IMR-90 (cell line): ENCODE results near the gene POMGNT1. TPM values are rescaled to one million over a fixed set of nuclear protein-coding genes. Genes with fewer than 3 reads are reported as not detected.
A peak's percentile ranks its signal among the peaks of the same experiment; 100 is the strongest.

Source experiments
- ATAC-seq: fragments of 200-7000 bp; cut with Tn5 transposase; 2 replicates; pipeline ENCODE4 v1.9.1; 2020; ENCODE audit warnings: low read depth, mild to moderate bottlenecking, moderate library complexity
- BruUV-seq: library from RNA; stranded (reverse); fragments of 400-500 nt; replicated peaks from 2 replicates; lab custom pipeline; 2021; lab: Mats Ljungman, UMichigan
- CTCF ChIA-PET: fragments of 300-600 bp; formaldehyde crosslinking; extraction: SDS; loops from one replicate; lab custom pipeline; 2021; ENCODE audit warnings: antibody characterized with exemption; lab: Yijun Ruan, JAX
- POLR2A ChIA-PET: fragments of 300-600 bp; sonication (Branson Sonifier 250); formaldehyde crosslinking; loops from one replicate; lab custom pipeline; 2022; ENCODE audit warnings: antibody characterized with exemption; ENCODE audit not compliant: unreplicated experiment; lab: Charles Lee
- DNase-seq: peaks from one replicate; pipeline ENCODE4 v3.0.0; 2013
- H2AFZ ChIP-seq: replicated peaks from 2 replicates; pipeline ENCODE3; 2013; ENCODE audit warnings: low read length, mild to moderate bottlenecking; ENCODE audit not compliant: poor library complexity
- H2AK5ac ChIP-seq: 2 replicates; pipeline ENCODE4 v1.6.1; 2013; ENCODE audit warnings: low read depth, low read length, inconsistent platforms
- H2AK9ac ChIP-seq: replicated peaks from 2 replicates; pipeline ENCODE3; 2013; ENCODE audit warnings: mild to moderate bottlenecking, low read depth, low read length, moderate library complexity; ENCODE audit not compliant: poor library complexity
- H2BK120ac ChIP-seq: 2 replicates; pipeline ENCODE4 v1.6.1; 2013; ENCODE audit warnings: low read depth, low read length, inconsistent platforms
- H2BK15ac ChIP-seq: 3 replicates; pipeline ENCODE4 v1.6.1; 2013; ENCODE audit warnings: low read depth, low read length, inconsistent platforms
- H2BK20ac ChIP-seq: 2 replicates; pipeline ENCODE4 v1.6.1; 2013; ENCODE audit warnings: low read depth, mild to moderate bottlenecking, inconsistent platforms, low read length, moderate library complexity
- H2BK5ac ChIP-seq: 2 replicates; pipeline ENCODE4 v1.6.1; 2013; ENCODE audit warnings: mild to moderate bottlenecking, low read depth, low read length, inconsistent platforms; ENCODE audit not compliant: poor library complexity, severe bottlenecking
- H3K14ac ChIP-seq: replicated peaks from 2 replicates; pipeline ENCODE4 v1.6.1; 2013; ENCODE audit warnings: low read depth, low read length, inconsistent platforms
- H3K18ac ChIP-seq: 2 replicates; pipeline ENCODE4 v1.6.1; 2013; ENCODE audit warnings: low read depth, low read length, control low read depth
- H3K23ac ChIP-seq: 2 replicates; pipeline ENCODE4 v1.6.1; 2013; ENCODE audit warnings: low read depth, low read length, inconsistent platforms
- H3K27ac ChIP-seq: 2 replicates; pipeline ENCODE4 v1.5.1; 2013; ENCODE audit warnings: mild to moderate bottlenecking, control low read depth, low read length; ENCODE audit not compliant: insufficient read depth
- H3K27me3 ChIP-seq: 2 replicates; pipeline ENCODE4 v1.6.1; 2013; ENCODE audit warnings: low read length; ENCODE audit not compliant: control insufficient read depth, insufficient read depth
- H3K36me3 ChIP-seq: 2 replicates; pipeline ENCODE4 v1.6.1; 2013; ENCODE audit warnings: low read length, mixed read lengths; ENCODE audit not compliant: control insufficient read depth, insufficient read depth
- H3K4ac ChIP-seq: 2 replicates; pipeline ENCODE4 v1.6.1; 2013; ENCODE audit warnings: low read depth, low read length, inconsistent platforms
- H3K4me1 ChIP-seq: 2 replicates; pipeline ENCODE4 v1.6.1; 2013; ENCODE audit warnings: low read length, mixed read lengths; ENCODE audit not compliant: control insufficient read depth, insufficient read depth
- H3K4me2 ChIP-seq: 2 replicates; pipeline ENCODE4 v1.6.1; 2013; ENCODE audit warnings: low read depth, mild to moderate bottlenecking, control low read depth, low read length, moderate library complexity
- H3K4me3 ChIP-seq: 2 replicates; pipeline ENCODE4 v1.5.1; 2013; ENCODE audit warnings: low read depth, mild to moderate bottlenecking, control low read depth, low read length, moderate library complexity; ENCODE audit not compliant: insufficient read depth
- H3K56ac ChIP-seq: 2 replicates; pipeline ENCODE4 v1.6.1; 2013; ENCODE audit warnings: low read length, inconsistent platforms; ENCODE audit not compliant: insufficient read depth; ENCODE audit errors: extremely low read depth
- H3K79me1 ChIP-seq, 2 experiments: 2 replicates each; pipeline ENCODE4 v1.6.1; 2013; ENCODE audit warnings: low read length in 2 of 2, inconsistent platforms in 1 of 2, low read depth in 1 of 2
- H3K9ac ChIP-seq: 2 replicates; pipeline ENCODE4 v1.6.1; 2013; ENCODE audit warnings: low read depth, low read length, control low read depth
- H3K9me1 ChIP-seq: 2 replicates; pipeline ENCODE4 v1.6.1; 2013; ENCODE audit warnings: low read length, inconsistent platforms; ENCODE audit not compliant: insufficient read depth
- H3K9me3 ChIP-seq: 2 replicates; pipeline ENCODE4 v1.6.1; 2013; ENCODE audit warnings: low read length; ENCODE audit not compliant: control insufficient read depth, insufficient read depth
- H4K20me1 ChIP-seq: 2 replicates; pipeline ENCODE4 v1.6.1; 2013; ENCODE audit warnings: low read length, inconsistent platforms; ENCODE audit not compliant: insufficient read depth
- H4K5ac ChIP-seq: 2 replicates; pipeline ENCODE4 v1.6.1; 2013; ENCODE audit warnings: mild to moderate bottlenecking, low read depth, low read length, control low read depth
- H4K8ac ChIP-seq, 2 experiments: 2 replicates each; pipeline ENCODE4 v1.6.1; 2013; ENCODE audit warnings: low read depth in 2 of 2, low read length in 2 of 2, control low read depth in 1 of 2, inconsistent platforms in 1 of 2
- H4K91ac ChIP-seq: 2 replicates; pipeline ENCODE4 v1.6.1; 2013; ENCODE audit warnings: low read depth, low read length, inconsistent platforms; ENCODE audit not compliant: insufficient read depth
- CEBPB ChIP-seq: IDR thresholded peaks from 2 replicates; pipeline ENCODE4 v1.6.1; 2012; ENCODE audit warnings: low read depth, low read length, improper control_type of control experiment
- POLR2A ChIP-seq: IDR thresholded peaks from 2 replicates; pipeline ENCODE4 v1.6.1; 2012; ENCODE audit warnings: mild to moderate bottlenecking, low read depth, low read length
- WGBS, 2 experiments: methylation state at CpG; one replicate each; pipeline versions ENCODE4 v1.1.5 to v1.1.7; 2013; ENCODE audit warnings: missing lambda C conversion rate in 2 of 2; ENCODE audit not compliant: insufficient read length in 1 of 2; ENCODE audit errors: extremely low coverage in 2 of 2; 5-methylcytosine and 5-hydroxymethylcytosine counted together
- dilution Hi-C: fragments of 300-500 bp; cut with HindIII; formaldehyde crosslinking; loops from one replicate; pipeline ENCODE4 v1.14.3; 2018; ENCODE audit warnings: low sequenced_read_pairs; ENCODE audit not compliant: unreplicated experiment
- in situ Hi-C: fragments of 300-500 bp; cut with MboI; formaldehyde crosslinking; loops from 3 replicates; pipeline ENCODE4 v1.14.3; 2019; ENCODE audit warnings: low sequenced_read_pairs, inconsistent platforms, mixed read lengths
- intact Hi-C: fragments of 100-400 bp; cut with micrococcal nuclease; formaldehyde crosslinking; loops from 2 replicates; pipeline ENCODE4 v1.10.0; 2022
- polyA plus RNA-seq, 3 experiments: library from polyadenylated mRNA; depleted of rRNA; stranded (reverse); fragments of >200 nt; gene quantifications; 2 replicates each; pipeline ENCODE4 v1.2.3, GENCODE V29; 2012; ENCODE audit warnings: low replicate concordance in 1 of 3
- total RNA-seq: library from RNA; depleted of rRNA; stranded (reverse); fragments of >200 nt; gene quantifications from 2 replicates; pipeline ENCODE4 v1.2.3, GENCODE V29; 2012

Gene POMGNT1
- total and polyA plus RNA-seq, 2 of the 4 experiments (the other 2 are of a cell fraction), result 54.8 to 65.3 TPM

GRCh38 chr1:46174448-46175231, 23.6 kb downstream of the POMGNT1 start, which contains the start of gene TSPAN1:
Gene TSPAN1, plus strand, starts transcription at chr1:46175087. Its CDS starts 6,021 bp downstream, at chr1:46181108.
- WGBS, 2 experiments, result 59% methylated on average over 7 of the region's 11 CpGs; no CpG with 5 or more reads in 1 of the 2 experiments
- Histone ChIP-seq H4K8ac (no peak within 1 kb of the TSS), H2AK5ac (no peak within 1 kb of the TSS; the same call in 1 of the 2 replicates), H3K23ac (no peak within 1 kb of the TSS; the same call in 1 of the 2 replicates), H3K4me3 (no peak within 1 kb of the TSS), H2AFZ (peak within 1 kb of the TSS; percentile 68), H3K56ac (no peak within 1 kb of the TSS), H3K79me1 (no peaks in the 10 kb centered on the region), H4K5ac (no peak within 1 kb of the TSS), H2BK120ac (0 out of 2 replicates have a peak within 1 kb of the TSS, but pooled peaks have one; percentile 22), H2BK5ac (no peak within 1 kb of the TSS), H4K91ac (no peak within 1 kb of the TSS; the same call in 1 of the 2 replicates), H3K9me1 (peaks cover 9% of the 10 kb centered on the region), H3K27ac (no peak within 1 kb of the TSS), H3K4me2 (no peak within 1 kb of the TSS), H3K27me3 (peaks cover 7% of the 10 kb centered on the region; the same call in 1 of the 2 replicates), H3K14ac (peak within 1 kb of the TSS; percentile 37), H3K36me3 (no peaks in the 10 kb centered on the region), H3K4me1 (peaks cover 5% of the 10 kb centered on the region), H4K20me1 (no peaks in the 10 kb centered on the region), H3K4ac (no peak within 1 kb of the TSS; the same call in 1 of the 2 replicates), H2AK9ac (peak within 1 kb of the TSS; percentile 45), H2BK20ac (0 out of 2 replicates have a peak within 1 kb of the TSS, but pooled peaks have one; percentile 24), H3K9me3 (no peaks in the 10 kb centered on the region), H3K9ac (no peak within 1 kb of the TSS), H2BK15ac (no peak within 1 kb of the TSS), H3K18ac (no peak within 1 kb of the TSS)
- ATAC-seq, result no peak
- peak; percentile 45 for DNase-seq
- BruUV-seq, result no TSS peak
- dilution Hi-C loops, result loop anchor here (25.0 kb wide), 1 partner anchor 137 kb away; no protein-coding TSS in a partner anchor
- TF ChIP-seq CEBPB, result peak; percentile 77
- TF ChIP-seq POLR2A, result no peak
- POLR2A ChIA-PET, result no interaction called here
- intact Hi-C loops, result loop anchor here (5.0 kb wide), 2 partner anchors 117 to 292 kb away; no protein-coding TSS in a partner anchor
- in situ Hi-C loops, result loop anchor here (5.0 kb wide), 1 partner anchor 137 kb away; no protein-coding TSS in a partner anchor
- CTCF ChIA-PET, result no interaction called here
